Nephron progenitor cell (in vitro differentiated cells): ENCODE data around the gene CCDC187.

ENCODE experiments used
- DNase-seq: peaks from one replicate; pipeline ENCODE4 v3.0.0; 2021
- H3K27ac Mint-ChIP-seq: 2 replicates; pipeline ENCODE4 v1.8.0; 2021; ENCODE audit warnings: mild to moderate bottlenecking, moderate library complexity, mixed read lengths
- H3K27me3 Mint-ChIP-seq: 2 replicates; pipeline ENCODE4 v1.8.0; 2021; ENCODE audit warnings: mild to moderate bottlenecking, low read depth, mixed read lengths; ENCODE audit not compliant: poor library complexity
- H3K36me3 Mint-ChIP-seq: 2 replicates; pipeline ENCODE4 v1.8.0; 2021; ENCODE audit warnings: low read depth, mixed read lengths
- H3K4me1 Mint-ChIP-seq: 2 replicates; pipeline ENCODE4 v1.8.0; 2021; ENCODE audit warnings: mixed read lengths
- H3K4me3 Mint-ChIP-seq: 2 replicates; pipeline ENCODE4 v1.8.0; 2021; ENCODE audit warnings: mild to moderate bottlenecking, moderate library complexity, mixed read lengths
- H3K9me3 Mint-ChIP-seq: 2 replicates; pipeline ENCODE4 v1.8.0; 2021; ENCODE audit warnings: mild to moderate bottlenecking, moderate library complexity, mixed read lengths
- CTCF ChIP-seq: fragments of 200-600 bp; sonication (generic); IDR thresholded peaks from 2 replicates; pipeline ENCODE4 v1.5.0; 2021; ENCODE audit warnings: antibody characterized with exemption

The CCDC187 gene

DNA sequence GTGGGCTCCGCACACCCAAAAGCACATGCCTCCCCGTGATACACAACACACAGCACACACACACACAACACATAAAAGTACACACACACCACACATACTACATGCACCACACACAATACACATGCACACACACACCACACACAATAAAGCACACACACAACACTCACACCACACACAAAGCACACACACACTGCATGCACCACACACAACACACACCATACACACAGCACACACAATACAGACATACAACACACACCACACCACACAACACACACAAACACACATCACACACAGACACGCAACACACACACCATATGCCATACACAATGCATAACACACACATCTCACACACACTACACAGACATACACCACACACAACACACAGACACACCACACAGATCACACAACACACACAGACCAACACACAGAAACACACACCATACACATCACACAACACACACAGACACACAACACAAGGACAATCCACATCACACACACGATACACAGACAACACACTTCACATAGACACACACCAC, 3.4 kb upstream of the CCDC187 start:
- no peak for TF ChIP-seq CTCF
- Mint-ChIP-seq H3K36me3 (no peaks in the 10 kb centered on the region), H3K27me3 (peaks cover 3% of the 10 kb centered on the region), H3K9me3 (no peaks in the 10 kb centered on the region), H3K4me1 (no peaks in the 10 kb centered on the region), H3K27ac (no peak overlapping the region), H3K4me3 (no peak overlapping the region)
- no peak for DNase-seq

DNA sequence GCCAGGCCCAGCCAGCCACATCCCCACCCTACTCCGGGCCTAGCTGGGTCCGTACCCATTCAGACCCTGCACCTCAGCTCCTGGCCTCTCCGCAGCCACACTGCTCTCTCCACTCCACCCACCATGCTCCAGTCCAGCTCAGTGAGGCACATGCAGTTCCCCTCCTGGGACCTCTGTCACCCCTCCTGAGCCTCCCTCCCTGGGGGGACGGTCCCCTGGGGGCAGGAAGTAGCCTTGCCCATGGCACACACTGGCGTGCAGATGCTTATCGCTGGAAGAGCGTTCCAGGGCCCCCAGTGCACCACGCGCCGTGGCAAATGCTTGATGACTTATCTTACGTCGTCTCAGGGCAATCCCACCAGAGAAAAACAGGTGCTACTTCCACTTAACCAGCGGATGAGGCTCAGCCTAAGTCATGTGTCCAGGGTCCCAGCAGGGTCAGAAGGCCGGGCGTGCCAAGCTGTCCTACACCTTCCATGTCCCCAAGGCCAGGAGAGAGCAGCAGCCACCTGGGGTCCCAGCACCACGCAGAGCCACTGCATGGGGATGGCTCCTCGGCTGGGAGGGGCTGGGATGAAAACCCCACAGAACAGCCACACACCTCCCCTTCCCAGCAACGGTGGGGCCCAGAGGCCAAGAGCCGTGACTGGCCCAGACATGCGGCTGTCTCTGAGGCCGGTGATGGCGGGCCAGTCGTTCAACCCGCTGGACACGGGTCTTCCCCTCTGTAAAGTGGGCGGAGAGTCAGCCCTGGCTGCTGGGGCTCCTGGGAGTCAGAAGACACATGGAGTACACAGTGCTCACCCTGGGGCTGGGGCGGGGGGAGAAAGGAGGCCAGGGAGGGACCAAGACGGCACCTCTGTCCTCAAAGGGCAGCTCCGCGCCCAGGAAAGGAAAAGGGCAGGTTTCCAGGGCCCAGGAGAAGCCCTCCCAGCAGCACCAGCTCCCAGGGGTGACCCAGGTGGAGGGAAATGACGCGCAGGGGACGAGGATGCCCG, 2.6 kb upstream of the CCDC187 start:
- H3K27ac Mint-ChIP-seq = no peak overlapping the region
- no peaks in the 10 kb centered on the region for H3K36me3 Mint-ChIP-seq
- DNase-seq = no peak
- TF ChIP-seq CTCF = no peak
- peaks cover 9% of the 10 kb centered on the region for H3K27me3 Mint-ChIP-seq
- H3K9me3 Mint-ChIP-seq = no peaks in the 10 kb centered on the region
- H3K4me1 Mint-ChIP-seq = no peaks in the 10 kb centered on the region
- no peak overlapping the region for H3K4me3 Mint-ChIP-seq

DNA sequence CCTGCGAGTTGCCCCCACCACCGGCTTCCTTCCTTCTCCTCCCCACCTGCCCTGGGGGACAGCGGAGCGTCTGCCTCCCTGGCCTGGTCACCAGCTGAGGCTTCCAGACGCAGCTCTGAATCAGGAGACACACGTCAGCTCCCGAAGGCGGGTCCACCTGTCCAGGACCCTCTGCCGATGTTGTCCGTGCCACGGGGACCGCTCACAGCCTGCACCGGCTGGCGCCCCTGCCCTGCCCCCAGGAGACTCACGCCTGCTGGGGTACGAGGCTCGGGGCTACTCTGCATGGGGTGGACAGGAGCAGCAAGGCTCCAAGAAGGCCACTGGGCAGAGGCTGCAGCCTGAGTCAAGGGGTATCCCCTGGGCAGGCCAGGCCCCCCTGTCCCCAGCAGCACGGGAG, 1.9 kb upstream of the CCDC187 start:
- Mint-ChIP-seq H3K9me3 (no peaks in the 10 kb centered on the region), H3K4me1 (no peaks in the 10 kb centered on the region), H3K4me3 (no peak overlapping the region), H3K36me3 (no peaks in the 10 kb centered on the region), H3K27ac (no peak overlapping the region), H3K27me3 (peaks cover 16% of the 10 kb centered on the region)
- no peak for TF ChIP-seq CTCF
- DNase-seq = no peak

DNA sequence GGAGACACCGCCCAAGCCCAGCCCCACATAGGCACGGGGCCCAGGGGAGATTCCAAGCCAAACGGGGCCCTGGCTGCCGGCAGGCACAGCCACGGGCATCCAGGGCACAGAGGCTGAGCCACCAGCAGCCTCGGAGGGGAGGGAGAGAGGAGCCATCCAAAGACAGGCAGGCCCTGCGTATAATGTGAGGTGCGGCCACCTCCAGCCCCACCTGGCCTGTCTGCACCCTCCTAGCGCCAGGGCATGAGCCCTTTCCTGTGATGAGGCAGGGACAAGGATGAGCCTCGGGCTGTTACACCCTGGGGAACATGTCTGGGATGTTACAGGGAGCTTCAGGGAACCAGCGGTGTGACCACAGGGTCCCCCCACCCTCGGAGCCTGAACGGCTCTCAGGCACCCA, 1.1 kb upstream of the CCDC187 start:
- TF ChIP-seq CTCF = no peak
- peaks cover 23% of the 10 kb centered on the region for H3K27me3 Mint-ChIP-seq
- no peak for DNase-seq
- H3K9me3 Mint-ChIP-seq = no peaks in the 10 kb centered on the region
- no peak overlapping the region for H3K4me3 Mint-ChIP-seq
- no peaks in the 10 kb centered on the region for H3K4me1 Mint-ChIP-seq
- no peaks in the 10 kb centered on the region for H3K36me3 Mint-ChIP-seq
- H3K27ac Mint-ChIP-seq = no peak overlapping the region

GRCh38 chr9:136304456-136304855, 562 bp upstream of the CCDC187 start:
- H3K27ac Mint-ChIP-seq = no peak overlapping the region

More at GRCh38 chr9:136304456-136304855, 562 bp upstream of the CCDC187 start:
- no peak for TF ChIP-seq CTCF
- DNase-seq = no peak
- Mint-ChIP-seq H3K4me1 (no peaks in the 10 kb centered on the region), H3K4me3 (no peak overlapping the region), H3K9me3 (no peaks in the 10 kb centered on the region), H3K36me3 (no peaks in the 10 kb centered on the region), H3K27me3 (peaks cover 24% of the 10 kb centered on the region)
